Ovary (tissue), 3 donors: Measurements from ENCODE around the gene F5.

Source experiments
- POLR2A ChIP-seq: fragments of 450-650 bp; IDR thresholded peaks from one replicate; pipeline ENCODE4 v1.6.1; 2017; ENCODE audit warnings: antibody characterized with exemption, mild to moderate bottlenecking, moderate library complexity
- TF ChIP-seq, protein P1 (sequence below), 3 donors: fragments of 450-650 bp in 2 of 3; fragments of 200-600 bp in 1 of 3; IDR thresholded peaks; one replicate each; pipeline versions ENCODE4 v1.5.1 to v1.8.0; 2016 to 2022; ENCODE audit warnings: antibody characterized with exemption in 3 of 3, mild to moderate bottlenecking in 1 of 3
- donor health status: DM: no; HTN: no; CAD: no.

DNA sequence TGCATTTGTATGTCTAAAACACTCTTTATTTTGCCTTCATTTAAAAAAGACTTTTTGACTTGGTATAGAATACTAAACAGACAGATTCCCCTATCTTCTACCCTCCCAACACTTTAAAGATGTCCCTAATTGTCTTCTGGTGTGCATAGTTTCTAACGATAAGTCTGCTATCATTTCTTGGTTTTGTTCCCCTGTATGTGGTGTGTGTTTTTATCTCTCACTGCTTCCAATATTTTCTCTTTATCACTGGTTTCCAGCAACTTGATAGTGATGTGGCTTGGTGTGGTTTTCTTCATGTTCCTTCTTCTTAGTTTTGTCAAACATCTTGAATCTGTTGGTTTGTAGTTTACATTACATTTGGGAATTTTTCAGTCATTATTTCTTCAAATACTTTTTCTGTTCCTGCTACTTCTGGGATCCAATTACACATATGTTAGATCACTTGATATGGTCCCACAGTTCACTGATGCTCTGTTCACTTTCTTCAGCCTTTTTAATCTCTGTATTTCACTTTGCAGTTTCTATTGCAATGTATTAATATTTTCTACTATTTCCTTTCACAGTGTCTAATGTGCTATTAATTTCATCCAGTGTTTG is 23.2 kb downstream of the F5 start:
- TF ChIP-seq, protein P1, sequence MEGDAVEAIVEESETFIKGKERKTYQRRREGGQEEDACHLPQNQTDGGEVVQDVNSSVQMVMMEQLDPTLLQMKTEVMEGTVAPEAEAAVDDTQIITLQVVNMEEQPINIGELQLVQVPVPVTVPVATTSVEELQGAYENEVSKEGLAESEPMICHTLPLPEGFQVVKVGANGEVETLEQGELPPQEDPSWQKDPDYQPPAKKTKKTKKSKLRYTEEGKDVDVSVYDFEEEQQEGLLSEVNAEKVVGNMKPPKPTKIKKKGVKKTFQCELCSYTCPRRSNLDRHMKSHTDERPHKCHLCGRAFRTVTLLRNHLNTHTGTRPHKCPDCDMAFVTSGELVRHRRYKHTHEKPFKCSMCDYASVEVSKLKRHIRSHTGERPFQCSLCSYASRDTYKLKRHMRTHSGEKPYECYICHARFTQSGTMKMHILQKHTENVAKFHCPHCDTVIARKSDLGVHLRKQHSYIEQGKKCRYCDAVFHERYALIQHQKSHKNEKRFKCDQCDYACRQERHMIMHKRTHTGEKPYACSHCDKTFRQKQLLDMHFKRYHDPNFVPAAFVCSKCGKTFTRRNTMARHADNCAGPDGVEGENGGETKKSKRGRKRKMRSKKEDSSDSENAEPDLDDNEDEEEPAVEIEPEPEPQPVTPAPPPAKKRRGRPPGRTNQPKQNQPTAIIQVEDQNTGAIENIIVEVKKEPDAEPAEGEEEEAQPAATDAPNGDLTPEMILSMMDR (IDR thresholded peaks at IDR 0.05), result no peak
- no peak for TF ChIP-seq POLR2A
